GM19467 (cell line): ENCODE measurements around the gene LEMD1.
"Not testable (repeated sequence)": the region's sequence is repeated elsewhere in the genome, so short reads cannot be mapped to it uniquely, and the experiment has no call there.

ENCODE experiments used
- ATAC-seq: cut with Tn5 transposase; IDR thresholded peaks from one replicate; pipeline ENCODE4 v1.9.1; 2021; ENCODE audit warnings: mild to moderate bottlenecking, moderate library complexity; ENCODE audit not compliant: unreplicated experiment

Gene LEMD1

GRCh38 chr1:205382990-205383389, 38.9 kb downstream of the LEMD1 start:
- ATAC-seq, result not testable (repeated sequence)

DNA sequence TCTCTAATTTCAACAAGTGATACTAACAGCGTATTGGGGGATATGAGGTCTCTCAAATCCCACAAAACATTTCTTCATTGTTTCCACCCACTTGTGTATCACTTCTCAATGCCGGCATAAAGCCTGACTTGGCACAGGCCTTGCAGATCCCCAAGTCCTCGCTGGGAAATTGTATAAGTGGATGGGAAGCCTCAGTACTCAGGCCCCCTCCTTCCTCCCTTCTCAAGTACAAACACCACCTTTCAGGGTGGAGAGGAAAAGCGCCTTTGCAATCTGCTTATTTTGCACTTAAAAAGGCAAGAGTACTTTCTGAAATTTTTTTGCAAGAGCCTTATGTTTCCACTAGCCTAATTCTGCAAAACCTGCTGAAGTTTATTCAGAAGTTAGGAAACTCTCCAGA, 39.3 kb downstream of the LEMD1 start:
- ATAC-seq, result no peak

DNA sequence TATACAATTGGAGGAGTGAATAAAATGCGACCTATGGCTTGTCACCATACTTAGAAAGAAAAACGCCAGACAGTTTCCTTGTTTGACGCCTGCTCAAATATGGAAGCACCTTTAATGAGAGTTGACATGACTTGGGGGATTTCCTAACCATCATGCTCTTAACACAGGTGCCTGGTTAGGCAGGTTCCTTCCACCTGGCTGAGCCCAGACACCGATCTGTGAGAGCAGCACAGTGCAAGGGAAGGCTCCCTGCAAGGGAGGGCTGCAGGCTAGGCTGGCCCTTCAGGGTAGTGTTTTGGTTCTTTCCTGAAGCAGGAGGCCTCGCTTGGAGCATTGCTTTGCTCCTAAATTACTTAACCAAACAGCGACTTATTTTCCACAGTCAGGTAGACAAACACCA, 40.6 kb downstream of the LEMD1 start:
- no peak for ATAC-seq

- ATAC-seq, result no peak
These were observed 41.0 kb downstream of the LEMD1 start for GRCh38 chr1:205380882-205381281.

- no peak for ATAC-seq
These were observed 42.8 kb downstream of the LEMD1 start for GRCh38 chr1:205379056-205379455.

GRCh38 chr1:205377355-205377754, 44.5 kb downstream of the LEMD1 start:
- no peak for ATAC-seq

DNA sequence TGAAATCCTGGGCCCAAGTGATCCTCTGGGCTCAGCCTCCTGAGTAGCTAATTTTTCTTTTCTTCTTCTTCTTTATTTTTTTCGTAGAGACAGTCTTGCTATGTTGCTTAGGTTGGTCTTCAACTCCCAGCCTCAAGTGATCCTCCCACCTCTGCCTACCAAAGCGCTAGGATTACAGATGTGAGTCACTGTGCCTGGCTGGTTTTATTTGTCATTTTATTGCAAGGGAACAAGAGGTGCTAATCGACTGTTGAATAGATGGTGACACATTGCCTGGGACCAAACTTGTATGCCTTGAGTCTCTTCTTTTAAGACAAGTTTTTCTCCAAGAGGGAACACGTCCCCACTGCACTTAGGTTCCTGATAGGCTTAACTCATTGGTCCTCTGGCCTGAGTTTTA, 45.1 kb downstream of the LEMD1 start:
- ATAC-seq, result no peak

DNA sequence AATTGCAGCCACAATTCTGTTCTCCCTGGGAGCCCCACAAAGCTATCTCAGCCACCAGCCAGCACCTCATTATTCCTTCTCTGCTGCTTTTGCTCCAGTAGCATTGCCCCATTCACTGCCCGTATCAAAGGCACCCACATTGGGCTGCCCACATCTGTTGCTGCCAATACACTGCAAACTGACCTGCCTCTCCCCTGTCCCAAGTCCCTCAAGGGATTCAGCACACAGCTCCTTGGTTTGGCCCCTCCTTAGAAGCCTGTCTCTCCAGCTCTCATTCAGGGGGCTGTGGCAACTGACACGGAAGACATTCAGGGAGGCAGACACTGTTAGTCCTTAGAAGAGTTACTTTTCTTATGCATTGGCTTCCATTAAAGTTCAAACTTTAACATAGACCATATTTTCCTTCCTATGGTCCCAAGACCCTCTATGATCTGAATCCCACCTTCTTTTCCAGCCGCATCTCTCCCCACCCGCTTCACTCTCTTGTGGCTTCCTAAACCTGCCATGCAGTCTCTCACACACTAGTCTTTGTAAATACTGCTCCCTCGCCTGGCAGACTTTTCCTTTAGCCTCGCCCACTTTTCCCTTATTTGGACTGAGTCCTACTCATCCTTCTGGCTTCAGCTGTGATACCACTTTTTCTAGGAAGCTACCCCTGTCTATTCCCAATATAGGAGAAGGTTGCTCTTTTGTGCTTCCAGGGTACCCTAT, 45.9 kb downstream of the LEMD1 start:
- no peak for ATAC-seq

DNA sequence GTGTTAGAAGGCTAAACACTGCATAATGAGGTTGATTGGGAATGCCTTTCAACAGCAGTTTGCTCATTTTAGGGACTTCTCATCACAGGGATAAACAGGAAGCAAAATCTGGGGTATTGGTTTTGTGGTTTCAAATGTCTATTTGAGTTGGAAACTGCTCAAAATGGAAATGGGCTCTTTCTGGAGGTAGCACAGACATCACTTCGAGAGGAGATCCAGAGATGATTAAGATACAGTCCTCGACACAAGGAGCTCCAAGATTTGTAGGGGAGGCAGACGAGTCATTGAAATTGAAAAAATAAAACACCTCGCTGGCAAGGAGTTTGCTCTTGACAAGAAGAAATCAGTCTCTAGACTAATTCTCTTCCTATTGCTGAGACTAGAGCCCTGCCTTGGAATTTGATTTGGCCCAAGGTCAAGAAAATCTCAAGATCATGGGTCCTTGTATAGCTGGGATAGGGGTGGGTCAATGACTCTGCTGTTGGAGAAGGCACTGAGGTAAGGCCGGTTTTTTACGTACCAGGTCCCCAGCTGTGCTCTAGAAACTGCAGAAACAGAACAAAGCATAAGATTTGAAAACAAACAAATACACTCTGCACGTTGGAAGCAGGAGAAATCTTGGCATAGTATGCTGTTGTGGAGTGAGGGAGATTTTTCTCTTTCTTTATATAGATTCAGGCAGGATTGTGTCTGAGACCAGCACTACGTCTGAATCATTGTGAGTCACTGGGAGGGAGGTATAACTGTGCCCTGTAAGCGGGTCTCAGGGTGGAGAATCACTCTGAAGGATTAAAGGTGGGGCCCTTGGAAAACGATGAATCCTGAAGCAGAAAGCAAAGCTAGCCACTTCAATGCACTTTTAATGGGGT, 47.4 kb downstream of the LEMD1 start:
- ATAC-seq, result no peak

DNA sequence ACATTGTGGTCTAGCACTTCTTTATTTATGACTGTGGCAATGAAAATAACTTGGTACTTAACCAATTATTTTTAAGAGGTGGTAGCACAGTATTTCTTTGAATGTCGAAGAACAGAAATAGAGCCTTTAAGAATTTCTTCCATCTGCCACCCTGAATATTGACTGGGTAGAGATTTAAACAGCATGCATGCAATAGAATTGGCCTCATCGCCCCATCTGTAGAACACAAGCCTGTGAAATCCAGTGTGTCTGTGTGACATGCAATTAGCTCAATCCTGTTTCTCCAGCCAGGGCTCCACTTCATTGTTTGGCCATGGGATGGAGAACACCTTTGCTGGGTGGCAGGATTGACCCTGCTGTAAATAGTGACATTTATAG, 48.1 kb downstream of the LEMD1 start:
- ATAC-seq, result no peak

DNA sequence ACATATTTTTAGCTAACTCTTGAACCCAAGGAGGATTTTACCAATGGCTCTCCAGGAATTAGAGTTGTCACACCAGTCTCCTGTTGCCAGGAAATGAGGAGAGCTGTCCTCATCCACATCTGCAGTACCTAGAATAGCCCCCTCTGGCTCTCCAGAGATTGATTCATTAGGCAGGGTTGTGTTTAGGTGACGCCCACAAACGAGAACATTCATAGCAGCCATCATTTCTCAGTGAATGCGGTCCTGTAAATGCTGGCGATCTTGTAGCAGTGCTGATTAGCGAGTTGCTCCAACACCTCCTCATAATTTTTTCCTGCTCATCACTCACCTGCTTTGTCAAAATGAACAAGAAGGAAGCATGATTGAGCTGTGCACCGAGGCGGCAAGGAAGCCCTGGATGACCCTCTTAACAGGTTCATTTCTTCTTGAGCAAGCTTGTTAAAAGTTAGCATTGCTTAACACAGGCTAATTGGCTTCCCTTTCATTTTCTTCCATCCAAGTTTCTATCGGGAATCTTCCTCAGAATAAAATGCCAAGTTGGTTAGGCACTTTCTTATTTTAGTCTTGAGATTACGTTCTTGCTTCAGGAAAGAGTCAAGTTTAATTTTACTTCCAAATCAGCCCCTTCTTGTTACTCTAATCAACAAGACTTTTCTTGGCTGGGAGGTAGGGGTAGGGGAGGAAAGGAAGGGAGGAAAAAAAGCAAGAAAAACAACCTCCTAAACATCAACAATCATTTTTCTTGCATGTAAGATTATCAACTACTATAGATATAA, 48.6 kb downstream of the LEMD1 start:
- no peak for ATAC-seq

GRCh38 chr1:205371871-205372660, 49.8 kb downstream of the LEMD1 start:
- ATAC-seq, result no peak

DNA sequence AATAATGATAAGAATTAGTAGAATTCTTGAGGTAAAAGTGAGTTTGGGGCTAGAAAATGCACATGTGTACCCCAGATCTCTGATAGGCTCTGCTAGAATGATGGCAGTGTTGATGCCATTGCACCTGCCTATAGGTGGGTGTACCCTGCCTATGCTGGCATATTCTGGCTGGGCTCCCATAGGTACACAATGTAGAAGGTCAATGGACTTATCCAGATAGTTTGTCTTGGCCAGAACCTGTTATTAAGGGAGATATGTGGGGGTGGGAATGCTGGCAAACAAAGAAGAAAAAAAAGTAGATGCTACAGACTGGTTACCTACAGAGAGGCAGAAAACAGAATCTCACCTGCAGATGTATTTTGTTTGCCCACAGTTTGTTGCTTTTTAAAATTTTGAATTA, 51.1 kb downstream of the LEMD1 start:
- ATAC-seq, result no peak

- no peak for ATAC-seq
These were observed 52.1 kb downstream of the LEMD1 start for GRCh38 chr1:205369701-205370123.

GRCh38 chr1:205368478-205368877, 53.4 kb downstream of the LEMD1 start:
- no peak for ATAC-seq

GRCh38 chr1:205365945-205366463, 55.9 kb downstream of the LEMD1 start:
- no peak for ATAC-seq

- ATAC-seq, result not testable (repeated sequence)
These were observed 56.8 kb downstream of the LEMD1 start for GRCh38 chr1:205365086-205365485.

DNA sequence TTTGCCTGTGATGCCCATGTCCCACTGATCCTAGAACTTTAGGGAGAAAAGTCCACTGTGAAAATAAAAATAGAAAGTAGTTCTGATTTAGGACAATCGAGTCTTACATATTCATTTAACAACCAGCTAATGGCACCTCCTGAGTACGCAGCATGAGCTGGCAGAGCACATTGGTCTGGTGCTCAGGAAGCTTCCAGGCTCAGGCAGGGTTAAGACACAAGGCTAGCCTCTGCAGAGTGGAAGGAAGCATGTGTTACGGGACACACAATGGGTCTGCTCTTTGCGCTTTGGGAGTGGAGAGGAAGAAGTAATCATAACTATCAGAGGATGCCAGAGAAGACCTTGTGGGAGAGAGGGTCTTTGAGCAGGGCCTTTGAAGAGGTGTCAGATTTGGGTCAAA, 61.0 kb downstream of the LEMD1 start:
- no peak for ATAC-seq

DNA sequence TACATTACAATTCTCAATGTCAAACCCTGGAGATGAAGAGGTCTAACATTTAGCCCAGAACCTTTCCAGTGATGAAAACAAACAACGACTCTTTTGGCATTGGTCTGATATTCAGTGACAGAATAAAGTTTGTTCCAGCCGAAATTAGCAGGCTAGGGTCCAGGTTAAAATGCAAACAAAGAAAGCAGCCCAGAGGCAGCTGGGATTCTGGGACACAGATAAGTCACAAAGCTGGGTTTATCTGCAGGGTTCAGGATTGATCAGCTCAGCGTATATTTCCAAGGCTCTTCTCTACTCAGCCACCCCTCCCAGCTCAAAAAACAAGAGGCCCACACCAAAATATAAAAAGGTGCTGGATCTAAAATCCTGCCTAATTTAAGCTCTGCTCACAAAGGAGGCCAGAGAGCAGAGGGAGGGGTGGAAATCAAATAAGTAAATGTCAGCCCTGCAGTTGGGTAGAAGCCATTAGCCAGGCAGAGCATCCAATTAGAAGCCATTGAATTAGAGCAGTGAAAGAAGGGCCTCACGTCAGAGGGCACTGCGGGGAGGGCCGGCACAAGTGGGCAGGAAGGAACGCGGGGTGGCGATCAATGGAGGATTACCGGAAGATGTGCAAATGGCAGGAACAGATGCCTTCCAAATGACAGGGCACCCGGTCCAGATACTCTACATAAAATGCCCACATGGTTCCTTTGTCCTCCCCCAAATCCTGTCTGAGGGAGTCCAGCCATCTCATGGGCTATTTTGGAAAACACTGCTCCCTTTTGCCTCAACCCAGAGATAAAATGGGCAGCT, 61.9 kb downstream of the LEMD1 start:
- ATAC-seq, result no peak

GRCh38 chr1:205358579-205358978, 63.3 kb downstream of the LEMD1 start:
- ATAC-seq, result no peak
